GM21526 (cell line): ENCODE measurements around the gene SLC6A18.
"Not testable (repeated sequence)": the region's sequence is repeated elsewhere in the genome, so short reads cannot be mapped to it uniquely, and the experiment has no call there.

Experiments used
- ATAC-seq: cut with Tn5 transposase; IDR thresholded peaks from one replicate; pipeline ENCODE4 v1.9.1; 2021; ENCODE audit warnings: moderate library complexity; ENCODE audit not compliant: unreplicated experiment, low FRiP score

The SLC6A18 gene

DNA sequence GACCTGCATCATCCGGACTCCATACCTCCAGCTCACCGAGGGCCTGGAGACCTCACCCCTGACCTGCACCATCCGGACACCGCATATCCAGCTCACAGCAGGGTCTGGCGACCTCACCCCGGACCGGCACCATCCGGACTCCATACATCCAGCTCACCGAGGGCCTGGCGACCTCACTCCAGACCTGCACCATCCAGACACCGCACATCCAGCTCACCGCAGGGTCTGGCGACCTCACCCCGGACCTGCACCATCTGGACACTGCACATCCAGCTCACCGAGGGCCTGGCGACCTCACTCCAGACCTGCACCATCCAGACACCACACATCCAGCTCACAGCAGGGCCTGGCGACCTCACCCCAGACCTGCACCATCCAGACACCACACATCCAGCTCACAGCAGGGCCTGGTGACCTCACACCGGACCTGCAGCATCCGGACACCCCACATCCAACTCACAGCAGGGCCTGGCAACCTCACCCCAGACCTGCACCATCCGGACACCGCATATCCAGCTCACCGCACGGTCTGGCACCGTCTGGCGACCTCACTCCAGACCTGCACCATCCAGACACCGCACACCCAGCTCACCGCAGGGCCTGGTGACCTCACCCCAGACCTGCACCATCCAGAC is 59.3 kb downstream of the SLC6A18 start:
- not testable (repeated sequence) for ATAC-seq

DNA sequence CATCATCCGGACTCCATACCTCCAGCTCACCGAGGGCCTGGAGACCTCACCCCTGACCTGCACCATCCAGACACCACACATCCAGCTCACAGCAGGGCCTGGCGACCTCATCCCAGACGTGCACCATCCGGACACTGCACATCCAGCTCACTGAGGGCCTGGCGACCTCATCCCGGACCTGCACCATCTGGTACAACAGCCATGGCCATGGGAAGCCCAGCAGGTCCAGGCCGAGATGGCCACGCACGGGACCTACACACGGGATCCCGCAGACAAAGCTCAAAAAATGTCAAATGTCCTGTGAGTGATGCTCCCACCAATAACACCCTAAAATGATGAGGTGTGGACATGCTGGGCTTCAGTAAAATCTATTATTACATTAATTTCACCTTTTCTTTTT is 60.0 kb downstream of the SLC6A18 start:
- ATAC-seq: no peak

DNA sequence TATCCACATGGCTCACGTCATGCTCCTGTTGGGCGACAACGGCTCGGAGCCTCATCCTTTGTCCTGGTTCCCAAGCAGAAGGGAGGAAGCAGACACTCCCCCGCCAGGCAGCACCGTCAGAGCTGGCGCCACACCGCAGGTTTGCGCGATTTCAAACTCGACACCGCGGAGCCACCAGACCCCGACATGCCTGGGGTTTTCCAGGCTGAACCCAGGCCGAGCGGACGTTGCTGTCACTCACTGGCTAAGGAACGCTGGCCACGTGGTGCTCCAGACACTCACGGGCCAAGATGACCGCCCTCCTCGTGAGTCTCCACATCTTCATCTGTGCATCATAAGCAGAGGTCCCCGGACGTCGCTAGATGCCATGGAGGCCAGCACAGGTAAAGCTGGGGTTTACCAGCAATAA is 60.7 kb downstream of the SLC6A18 start:
- ATAC-seq: no peak

DNA sequence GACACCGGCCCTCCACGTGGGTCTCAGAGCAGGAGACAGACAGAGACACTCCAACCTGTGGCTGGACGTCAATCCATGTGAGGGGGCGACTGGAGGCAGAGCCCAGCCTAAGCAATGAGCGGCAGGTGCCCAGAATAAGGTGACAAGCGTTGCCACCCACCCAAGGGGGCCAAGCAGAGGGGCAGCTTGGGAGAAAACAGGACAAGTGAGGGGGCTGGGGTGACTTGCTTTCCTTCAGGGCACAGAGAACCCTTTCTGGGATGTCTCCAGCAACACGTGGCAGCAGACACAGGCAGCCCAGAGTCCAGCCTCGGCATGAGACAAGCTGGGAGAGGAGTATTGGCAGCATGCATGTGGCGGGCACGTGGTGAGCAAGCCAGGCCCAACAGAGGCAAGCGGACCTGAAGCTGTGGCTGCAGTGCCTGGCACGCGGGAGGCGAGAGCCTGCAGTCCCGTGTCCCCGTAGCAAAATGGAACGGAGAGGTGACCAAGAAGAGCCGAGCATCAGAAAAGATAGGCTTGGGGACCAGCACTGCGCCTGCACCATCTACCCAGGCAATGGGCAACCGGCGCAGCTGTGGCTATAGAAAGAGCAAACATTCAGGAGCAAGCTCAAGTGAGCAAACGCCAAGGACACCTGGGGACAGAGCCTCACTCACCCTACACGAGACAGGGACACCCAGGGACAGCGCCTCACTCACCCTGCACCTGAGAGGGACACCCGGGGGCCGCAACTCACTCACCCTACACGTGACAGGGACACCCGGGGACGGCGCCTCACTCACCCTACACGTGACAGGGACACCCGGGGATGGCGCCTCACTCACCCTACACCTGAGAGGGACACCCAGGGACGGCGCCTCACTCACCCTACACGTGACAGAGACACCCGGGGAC is 63.5 kb downstream of the SLC6A18 start:
- no peak for ATAC-seq

DNA sequence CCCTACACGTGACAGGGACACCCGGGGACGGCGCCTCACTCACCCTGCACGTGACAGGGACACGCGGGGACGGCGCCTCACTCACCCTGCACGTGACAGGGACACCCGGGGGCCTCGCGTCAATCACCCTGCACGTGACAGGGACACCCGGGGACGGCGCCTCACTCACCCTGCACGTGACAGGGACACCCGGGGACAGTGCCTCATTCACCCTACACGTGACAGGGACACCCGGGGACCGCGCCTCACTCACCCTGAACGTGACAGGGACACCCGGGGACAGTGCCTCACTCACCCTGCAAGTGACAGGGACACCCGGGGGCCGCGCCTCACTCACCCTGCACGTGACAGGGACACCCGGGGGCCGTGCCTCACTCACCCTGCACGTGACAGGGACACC is 64.4 kb downstream of the SLC6A18 start:
- not testable (repeated sequence) for ATAC-seq

GRCh38 chr5:1290956-1291355 is 65.8 kb downstream of the SLC6A18 start:
- not testable (repeated sequence) for ATAC-seq

- no peak for ATAC-seq
Observed at GRCh38 chr5:1291611-1292080, 66.5 kb downstream of the SLC6A18 start.

DNA sequence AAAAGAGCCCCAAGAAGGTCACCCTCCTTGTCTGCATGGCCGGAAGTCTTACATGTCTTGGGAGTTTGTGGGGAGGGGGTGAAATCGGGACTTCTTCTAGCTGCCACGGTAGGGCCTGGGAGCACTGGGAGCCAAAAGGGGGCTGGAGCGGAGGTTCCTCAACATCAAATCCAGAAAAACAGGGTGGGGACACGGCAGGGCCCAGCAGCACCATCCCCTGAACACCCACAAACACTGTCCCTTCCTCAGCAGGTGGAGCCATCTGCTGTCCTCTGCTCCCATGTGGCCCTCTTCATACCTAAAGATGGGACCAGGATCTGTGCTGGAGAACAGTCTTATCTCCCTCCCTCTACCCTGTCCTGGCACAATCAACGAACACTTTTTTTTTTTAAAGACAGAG is 67.0 kb downstream of the SLC6A18 start:
- no peak for ATAC-seq

DNA sequence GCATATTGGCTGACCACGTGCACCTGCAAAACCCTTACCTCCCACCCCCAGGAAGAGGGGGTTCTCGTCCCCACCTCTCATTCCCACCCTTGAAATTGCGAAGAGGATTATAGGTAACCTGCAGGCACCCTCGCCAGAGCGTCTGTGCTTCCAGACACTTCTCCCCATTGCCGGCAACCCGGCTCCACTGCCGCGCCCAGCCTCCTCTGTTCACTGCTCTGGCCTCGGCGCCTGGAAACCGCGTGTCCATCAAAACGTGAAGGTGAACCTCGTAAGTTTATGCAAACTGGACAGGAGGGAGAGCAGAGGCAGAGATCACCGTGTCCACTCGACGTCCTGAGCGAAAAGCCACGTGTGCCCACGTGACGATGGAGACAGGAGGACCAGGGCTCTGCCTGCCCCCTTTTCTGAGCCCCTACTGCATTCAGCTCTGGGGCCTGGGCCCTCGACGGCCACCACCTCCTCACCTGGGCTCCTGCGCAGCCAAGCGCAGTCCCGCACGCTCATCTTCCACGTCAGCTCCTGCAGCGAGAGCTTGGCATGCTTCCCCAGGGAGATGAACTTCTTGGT is 67.8 kb downstream of the SLC6A18 start:
- ATAC-seq: no peak

DNA sequence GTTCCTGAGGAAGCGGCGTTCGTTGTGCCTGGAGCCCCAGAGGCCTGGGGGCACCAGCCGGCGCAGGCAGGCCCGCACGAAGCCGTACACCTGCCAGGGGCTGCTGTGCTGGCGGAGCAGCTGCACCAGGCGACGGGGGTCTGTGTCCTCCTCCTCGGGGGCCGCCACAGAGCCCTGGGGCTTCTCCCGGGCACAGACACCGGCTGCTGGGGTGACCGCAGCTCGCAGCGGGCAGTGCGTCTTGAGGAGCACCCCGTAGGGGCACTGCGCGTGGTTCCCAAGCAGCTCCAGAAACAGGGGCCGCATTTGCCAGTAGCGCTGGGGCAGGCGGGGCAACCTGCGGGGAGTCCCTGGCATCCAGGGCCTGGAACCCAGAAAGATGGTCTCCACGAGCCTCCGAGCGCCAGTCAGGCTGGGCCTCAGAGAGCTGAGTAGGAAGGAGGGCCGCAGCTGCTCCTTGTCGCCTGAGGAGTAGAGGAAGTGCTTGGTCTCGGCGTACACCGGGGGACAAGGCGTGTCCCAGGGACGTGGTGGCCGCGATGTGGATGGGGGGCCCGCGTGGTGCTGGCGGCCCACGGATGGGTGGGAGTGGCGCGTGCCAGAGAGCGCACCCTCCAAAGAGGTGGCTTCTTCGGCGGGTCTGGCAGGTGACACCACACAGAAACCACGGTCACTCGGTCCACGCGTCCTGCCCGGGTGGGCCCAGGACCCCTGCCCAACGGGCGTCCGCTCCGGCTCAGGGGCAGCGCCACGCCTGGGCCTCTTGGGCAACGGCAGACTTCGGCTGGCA is 68.4 kb downstream of the SLC6A18 start:
- ATAC-seq: no peak

DNA sequence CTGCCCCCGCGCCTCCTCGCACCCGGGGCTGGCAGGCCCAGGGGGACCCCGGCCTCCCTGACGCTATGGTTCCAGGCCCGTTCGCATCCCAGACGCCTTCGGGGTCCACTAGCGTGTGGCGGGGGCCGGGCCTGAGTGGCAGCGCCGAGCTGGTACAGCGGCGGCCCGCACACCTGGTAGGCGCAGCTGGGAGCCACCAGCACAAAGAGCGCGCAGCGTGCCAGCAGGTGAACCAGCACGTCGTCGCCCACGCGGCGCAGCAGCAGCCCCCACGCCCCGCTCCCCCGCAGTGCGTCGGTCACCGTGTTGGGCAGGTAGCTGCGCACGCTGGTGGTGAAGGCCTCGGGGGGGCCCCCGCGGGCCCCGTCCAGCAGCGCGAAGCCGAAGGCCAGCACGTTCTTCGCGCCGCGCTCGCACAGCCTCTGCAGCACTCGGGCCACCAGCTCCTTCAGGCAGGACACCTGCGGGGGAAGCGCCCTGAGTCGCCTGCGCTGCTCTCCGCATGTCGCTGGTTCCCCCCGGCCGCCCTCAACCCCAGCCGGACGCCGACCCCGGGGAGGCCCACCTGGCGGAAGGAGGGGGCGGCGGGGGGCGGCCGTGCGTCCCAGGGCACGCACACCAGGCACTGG is 69.1 kb downstream of the SLC6A18 start:
- ATAC-seq: no peak

GRCh38 chr5:1294835-1295649 is 69.9 kb downstream of the SLC6A18 start, which contains the start of gene TERT:
Gene TERT, minus strand, starts transcription at chr5:1295068. Its CDS starts 79 bp downstream, at chr5:1294989.
- no peak for ATAC-seq

DNA sequence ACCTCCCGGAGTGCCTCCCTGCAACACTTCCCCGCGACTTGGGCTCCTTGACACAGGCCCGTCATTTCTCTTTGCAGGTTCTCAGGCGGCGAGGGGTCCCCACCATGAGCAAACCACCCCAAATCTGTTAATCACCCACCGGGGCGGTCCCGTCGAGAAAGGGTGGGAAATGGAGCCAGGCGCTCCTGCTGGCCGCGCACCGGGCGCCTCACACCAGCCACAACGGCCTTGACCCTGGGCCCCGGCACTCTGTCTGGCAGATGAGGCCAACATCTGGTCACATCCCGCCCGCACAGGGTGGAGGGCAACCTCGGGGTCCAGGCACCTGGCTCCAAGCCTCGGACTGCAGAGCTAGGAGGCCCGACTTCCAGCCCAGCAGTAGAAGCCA is 70.5 kb downstream of the SLC6A18 start:
- ATAC-seq: no peak
